Activated CD4-positive, alpha-beta T cell treated with anti-CD3 and anti-CD28 coated beads, Interleukin-2, amount 50 U/mL, for 4 hours (primary cell): Measurements from ENCODE around the gene ETFA.
"Not testable (repeated sequence)": the region's sequence is repeated elsewhere in the genome, so short reads cannot be mapped to it uniquely, and the experiment has no call there.

Source experiments
- DNase-seq, 2 experiments: peaks; one replicate each; pipeline ENCODE4 v3.0.0-alpha.2; 2020

ETFA gene

GRCh38 chr15:76324066-76324465 lies 12.8 kb upstream of the ETFA start:
- DNase-seq: no peak

- DNase-seq: no peak
Measured at GRCh38 chr15:76321602-76322001, 10.3 kb upstream of the ETFA start.

GRCh38 chr15:76321171-76321570 lies 9.9 kb upstream of the ETFA start:
- no peak for DNase-seq

- no peak for DNase-seq
Measured at GRCh38 chr15:76320012-76320411, 8.7 kb upstream of the ETFA start.

DNA sequence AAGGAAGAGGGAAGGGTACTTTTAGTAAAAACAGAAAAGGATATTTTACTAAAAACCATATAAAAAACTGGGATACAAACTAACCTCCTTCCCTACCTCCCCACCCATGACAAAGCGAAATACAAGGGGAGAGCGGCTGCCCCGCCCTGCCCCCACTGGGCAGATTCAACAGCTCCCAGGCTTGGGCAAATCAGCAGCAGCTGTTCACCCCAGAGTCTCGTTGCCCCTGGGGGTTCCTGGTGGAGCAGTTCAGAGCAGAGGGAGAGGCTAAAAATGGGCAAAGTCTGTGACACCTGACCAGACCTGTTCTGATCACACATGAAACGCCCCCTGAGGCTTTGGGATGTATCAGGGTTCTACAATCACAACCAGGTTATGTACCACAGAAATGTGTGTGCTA lies 2.5 kb upstream of the ETFA start:
- DNase-seq: no peak

DNA sequence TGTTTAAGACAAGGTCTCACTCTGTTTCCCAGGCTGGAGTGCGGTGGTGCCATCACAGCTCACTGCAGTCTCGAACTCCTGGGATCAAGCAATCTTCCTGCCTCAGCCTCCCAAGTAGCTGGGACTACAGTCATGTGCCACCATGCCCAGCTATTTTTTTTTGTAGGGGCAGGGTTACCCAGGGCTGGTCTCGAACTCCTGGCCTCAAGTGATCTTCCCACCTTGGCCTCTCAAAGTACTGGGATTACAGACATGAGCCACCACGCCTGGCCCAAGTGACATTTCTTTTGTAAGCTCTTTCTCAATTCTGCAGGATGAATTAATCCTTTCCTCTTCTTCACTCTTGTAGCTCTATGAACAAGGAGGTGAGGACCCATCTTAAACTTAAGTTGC lies 1.9 kb upstream of the ETFA start:
- not testable (repeated sequence) for DNase-seq

DNA sequence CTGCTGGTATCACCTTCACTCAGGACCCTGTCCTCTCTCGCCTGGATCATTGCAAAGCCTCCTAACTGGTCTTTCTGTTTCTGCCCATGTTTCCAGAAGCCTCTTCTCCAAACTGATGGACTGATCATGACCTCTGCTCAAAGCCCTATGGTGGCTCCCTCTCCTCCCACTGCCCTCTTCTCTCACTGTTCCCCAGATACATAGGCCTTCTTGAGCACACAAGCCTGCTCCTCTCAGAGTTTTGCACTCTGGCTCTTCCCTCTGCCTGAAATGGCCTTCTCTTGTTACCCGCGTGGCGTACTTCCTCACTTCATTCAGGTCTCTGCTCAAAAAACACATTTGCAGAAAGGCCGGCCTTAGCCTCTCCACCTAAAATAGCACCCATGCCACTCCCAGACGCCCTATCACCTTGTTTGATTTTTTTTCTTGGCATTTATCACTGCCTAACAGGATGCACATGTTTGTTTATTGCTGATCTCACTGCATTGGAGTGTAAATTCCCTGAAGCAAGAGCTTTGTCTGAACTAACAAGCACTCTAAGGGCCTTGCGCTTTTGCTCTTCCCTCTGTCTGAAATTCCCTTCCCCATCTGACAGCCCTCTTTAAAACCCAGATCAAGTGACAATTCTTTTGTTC lies 1.4 kb upstream of the ETFA start:
- DNase-seq: no peak

DNA sequence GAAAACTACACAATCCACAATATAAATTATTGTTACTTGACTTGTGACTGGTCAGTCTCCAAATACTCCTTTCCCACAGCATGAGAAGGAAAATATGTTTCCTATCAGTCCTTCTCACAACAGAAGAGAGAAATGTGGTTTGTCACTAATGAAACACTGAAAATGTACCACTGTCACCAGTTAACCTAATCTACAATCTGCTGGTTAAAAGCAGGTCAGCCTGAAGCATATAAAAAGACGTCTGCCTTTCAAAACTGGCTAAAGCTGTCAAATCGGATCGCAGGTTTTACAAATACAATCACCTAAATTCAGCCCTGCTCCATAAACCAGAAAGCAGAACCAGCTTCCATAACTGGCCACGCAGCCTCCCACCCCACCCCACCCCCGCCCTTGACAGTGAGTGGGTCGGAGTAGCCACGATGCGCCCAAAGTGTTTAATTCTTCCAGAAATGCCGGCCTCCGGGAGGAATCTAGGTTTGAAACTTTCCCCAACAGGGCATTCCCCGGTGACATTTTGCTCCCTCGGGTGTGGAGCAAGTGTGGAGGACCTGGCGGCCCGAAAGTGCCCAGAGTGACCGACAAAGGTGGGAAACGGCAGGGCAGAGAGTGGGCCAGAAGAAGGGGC lies 682 bp downstream of the ETFA start:
- no peak for DNase-seq

- no peak for DNase-seq
Measured at GRCh38 chr15:76309601-76310330, 1.5 kb downstream of the ETFA start.

DNA sequence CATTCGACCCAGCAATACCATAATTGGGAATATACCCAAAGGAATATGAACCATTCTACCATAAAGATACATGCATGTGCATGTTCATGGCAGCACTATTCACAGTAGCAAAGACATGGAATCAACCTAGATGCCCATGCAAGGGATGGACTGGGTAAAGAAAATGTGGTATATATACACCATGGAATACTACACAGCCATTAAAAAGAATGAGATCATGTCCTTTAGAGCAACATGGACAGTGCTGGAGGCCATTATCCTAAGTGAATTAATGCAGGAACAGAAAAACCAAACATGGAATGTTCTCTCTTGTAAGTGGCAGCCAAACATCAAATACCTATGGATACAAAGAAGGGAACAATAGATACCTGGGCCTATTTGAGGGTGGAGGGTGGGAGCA lies 7.4 kb downstream of the ETFA start:
- DNase-seq: no peak

DNA sequence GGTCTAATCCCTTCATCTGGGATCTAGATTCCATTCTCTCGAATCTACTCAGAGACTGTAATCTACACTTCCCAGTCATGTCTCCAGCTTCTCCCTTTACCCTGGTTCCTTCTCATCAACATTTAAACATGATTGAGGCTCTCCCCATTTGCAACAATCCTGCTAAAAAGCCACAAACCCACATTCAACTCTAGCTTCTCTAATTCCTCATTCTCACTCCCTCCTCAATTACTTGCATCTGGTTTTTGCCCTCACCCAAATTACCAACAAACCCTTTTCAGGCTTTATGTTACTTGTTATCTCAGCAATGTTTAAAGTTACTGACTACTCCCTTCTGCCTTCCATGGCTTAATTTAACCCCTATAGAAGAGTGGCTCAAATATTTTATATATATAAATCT lies 11.5 kb downstream of the ETFA start:
- DNase-seq: no peak

DNA sequence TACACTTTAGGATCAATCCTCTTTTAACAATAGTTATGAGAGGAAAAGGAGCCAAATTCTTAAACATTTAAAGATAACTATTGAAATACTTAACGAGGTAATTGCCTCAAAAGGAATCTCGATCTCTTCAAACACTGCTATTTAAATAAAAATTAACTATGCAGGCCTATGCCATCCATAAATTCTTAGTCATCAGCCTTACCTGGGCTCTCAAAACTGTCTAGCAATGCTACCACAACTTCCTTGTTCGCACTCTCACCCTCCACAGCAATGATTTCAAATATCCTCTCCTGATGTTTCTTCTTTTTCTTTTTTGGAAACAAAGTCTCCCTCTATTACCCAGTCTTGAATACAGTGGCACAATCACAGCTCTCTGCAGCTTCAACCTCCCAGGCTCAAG lies 12.3 kb downstream of the ETFA start:
- no peak for DNase-seq

GRCh38 chr15:76297951-76298350 lies 13.3 kb downstream of the ETFA start:
- not testable (repeated sequence) for DNase-seq

- no peak for DNase-seq
Measured at GRCh38 chr15:76296849-76297248, 14.4 kb downstream of the ETFA start.

DNA sequence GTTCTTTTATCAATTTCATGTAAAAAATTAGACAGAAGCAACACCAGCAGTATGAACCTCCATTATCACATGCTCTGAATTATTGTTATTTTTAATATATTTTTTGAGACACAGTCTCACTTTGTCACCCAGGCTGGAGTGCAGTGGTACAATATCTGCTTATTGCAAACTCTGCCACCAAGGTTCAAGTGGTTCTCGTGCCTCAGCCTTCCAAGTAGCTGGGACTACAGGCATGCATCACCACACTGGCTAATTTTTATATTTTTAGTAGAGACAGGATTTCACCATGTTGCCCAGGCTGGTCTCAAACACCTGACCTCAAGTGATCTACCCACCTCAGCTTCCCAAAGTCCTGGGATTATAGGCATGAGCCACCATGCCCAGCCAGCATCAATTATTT lies 16.8 kb downstream of the ETFA start:
- not testable (repeated sequence) for DNase-seq

DNA sequence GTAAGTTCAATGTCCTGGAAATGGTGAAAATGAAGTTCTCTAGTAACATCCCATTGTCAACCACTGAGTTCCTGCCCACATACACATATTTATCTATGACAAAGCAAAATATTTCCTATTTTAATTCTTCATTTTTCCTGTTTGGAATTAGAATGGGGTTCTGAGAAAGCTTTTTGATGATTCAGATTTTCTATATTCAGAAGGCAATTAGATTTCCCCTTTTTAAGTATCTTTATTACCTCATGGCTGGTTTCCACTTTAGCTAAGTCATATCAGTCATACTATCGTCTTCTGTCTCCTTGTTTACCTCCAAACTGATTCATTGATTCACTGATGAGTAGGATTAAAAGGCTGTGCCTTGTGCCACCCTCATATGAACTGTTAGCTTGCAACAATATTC lies 17.9 kb downstream of the ETFA start:
- DNase-seq: no peak

GRCh38 chr15:76289582-76289981 lies 21.7 kb downstream of the ETFA start:
- no peak for DNase-seq

DNA sequence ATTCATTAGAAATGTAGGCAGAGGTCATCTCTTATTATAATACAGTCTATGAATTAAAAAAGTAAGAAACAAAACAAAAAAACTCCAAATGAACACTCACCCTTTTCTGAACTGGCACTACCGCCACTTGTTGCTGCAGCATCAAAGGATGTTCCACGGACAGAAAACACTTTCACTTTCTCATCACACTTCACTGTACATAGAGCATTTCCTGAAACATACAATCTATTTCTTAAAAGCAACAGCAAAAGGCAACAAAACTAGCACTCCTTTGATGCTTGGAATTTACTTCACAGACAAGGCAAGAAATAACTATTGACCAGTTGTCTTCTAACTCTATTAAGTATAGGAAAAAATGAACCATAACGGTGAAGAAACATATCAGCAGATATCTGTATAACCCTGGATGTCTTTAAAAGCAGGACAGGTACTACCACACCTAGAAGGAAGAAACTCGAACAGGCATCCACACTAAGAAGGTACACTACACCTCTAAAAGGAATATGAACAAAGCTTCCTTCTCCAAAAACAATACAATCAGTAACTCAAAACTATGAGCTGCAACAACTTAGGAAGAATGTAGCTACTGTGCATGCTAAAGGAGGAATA lies 24.9 kb downstream of the ETFA start:
- DNase-seq: peak in 1 of 2 experiments; percentile 12

DNA sequence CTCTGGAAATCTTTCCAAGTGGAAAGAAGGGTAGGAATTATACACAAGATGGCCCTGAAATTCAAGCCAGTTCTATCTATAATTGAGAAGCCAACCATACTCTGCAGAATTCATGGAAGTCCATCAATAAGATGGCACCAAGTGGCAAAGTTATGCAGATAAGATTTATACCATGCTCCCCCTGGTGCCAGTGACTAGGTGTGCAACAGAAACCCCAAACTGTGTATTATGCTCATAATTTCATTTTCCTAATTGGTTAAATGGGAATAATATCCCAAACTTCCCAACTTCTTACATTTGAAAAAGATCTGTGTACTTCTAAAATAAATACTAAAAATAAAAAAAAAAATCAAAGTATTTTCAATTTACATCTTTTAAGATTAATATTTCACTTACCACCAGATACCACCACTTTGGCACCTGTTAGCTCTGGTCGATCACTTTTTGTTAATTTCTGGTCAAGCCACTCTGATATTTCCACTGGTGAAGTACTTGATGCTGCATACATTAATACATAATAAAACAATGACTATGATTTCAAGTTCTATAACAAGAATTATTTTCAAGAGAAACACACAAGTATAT lies 25.9 kb downstream of the ETFA start:
- no peak for DNase-seq

DNA sequence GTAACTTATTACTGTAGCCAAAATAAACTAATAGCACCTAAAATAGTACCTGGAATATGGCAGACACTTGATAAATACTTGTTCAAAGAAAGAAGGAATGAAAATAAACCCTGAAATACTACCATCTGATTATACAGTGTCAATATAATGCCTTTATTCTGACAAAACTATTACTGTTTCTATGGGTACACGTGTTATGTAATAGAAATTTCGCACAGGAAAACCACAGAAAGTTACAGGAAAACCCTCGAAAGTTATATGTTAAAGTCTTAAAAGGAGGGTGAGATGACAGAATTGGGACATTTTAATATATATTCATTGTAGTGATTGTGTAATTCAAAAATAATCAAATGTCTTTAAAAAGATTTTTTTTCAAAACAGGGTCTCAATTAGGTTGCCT lies 28.8 kb downstream of the ETFA start:
- DNase-seq: no peak

DNA sequence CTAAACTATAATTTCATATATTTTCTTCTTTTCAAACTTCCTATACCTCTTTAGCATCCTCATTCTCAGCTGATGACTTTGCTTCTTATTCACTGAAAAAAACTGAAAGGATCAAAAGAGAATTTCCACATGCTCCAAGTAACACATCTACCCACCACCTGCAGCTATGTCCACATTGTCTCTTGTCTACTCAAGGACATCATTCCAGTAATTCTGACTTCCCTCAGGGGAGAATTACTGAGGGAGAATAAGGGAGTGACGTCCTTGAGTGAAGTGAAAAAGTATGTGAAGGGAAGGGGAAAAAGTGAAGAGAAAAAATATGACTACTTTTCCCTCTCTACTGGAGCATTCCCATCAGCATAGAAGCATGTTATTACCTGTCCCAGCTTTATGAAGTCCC lies 32.6 kb downstream of the ETFA start:
- DNase-seq: no peak

DNA sequence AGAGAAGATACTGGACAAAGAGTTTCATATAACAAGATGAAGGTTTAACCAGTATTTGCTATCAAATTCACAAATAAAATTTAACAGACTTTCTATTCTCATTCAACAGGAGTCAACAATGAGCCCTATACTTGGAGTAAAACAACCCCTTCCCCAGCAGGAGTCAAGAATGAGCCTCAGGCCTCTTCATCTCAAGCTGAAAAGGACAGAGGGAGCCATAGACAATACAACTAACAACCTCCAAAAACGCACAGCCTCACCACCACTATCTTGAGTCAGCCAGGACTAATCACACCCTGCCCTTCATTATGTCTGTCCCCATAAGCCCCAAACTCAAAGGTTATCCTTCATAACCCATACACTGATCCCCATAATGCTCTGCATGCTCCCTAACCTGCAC lies 36.4 kb downstream of the ETFA start:
- no peak for DNase-seq

- no peak for DNase-seq
Measured at GRCh38 chr15:76274226-76274625, 37.0 kb downstream of the ETFA start.

- DNase-seq: no peak
Measured at GRCh38 chr15:76270876-76271275, 40.4 kb downstream of the ETFA start.
